ENCODE results near the gene CXCL16.

The CXCL16 gene, protein sequence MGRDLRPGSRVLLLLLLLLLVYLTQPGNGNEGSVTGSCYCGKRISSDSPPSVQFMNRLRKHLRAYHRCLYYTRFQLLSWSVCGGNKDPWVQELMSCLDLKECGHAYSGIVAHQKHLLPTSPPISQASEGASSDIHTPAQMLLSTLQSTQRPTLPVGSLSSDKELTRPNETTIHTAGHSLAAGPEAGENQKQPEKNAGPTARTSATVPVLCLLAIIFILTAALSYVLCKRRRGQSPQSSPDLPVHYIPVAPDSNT

DNA sequence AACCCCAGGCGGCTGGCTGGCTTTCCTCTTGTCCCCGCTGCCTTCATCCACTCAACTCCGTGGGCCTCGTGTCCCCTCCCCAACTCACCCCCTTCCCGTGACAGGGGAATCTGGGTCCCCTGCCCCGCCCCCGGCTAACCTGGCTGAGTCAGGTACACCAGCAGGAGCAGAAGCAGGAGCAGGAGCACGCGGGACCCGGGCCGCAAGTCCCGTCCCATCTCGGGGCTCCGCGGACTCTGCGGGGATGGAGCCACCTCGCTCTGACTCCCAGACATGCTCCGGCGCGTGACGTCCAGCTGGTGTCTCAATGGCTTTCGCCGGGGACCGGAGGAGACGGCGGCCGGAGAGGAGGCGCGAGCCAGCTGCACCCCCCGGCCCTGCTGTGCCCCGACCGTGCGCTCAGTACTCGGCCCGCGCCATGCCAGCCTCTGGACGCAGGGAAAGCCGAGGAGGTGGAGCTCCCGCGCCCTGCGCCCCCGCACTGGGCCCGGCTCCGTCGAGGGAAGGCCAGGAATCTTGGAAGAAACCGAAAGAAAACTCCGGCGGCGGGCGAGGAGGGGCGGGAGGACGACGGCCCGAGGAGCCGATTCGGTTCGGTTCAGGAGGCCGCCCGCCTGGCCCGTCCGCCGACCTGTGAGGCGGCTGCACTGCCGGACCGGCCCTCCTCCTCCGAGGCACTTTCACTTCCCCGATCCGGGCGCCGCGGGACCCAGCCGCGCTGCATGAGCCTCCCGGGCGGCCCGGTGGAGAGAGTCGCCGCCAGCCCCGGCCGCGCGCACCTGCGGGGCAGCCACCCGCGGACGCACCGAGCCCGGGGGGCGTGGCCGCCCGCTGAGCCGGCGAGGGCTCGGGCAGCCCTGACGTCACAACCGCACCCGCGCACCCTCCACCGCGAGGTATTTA is at the start of gene CXCL16, which contains the start of gene ZMYND15:
Gene CXCL16 (minus strand): TSS at position 807 of the 903 bp plus-strand sequence. CDS start 589 bp downstream, at position 218.
Gene ZMYND15 (plus strand): TSS at position 712 of the 903 bp plus-strand sequence. CDS start 716 bp downstream, outside the sequence.
- DNase-seq (ENCODE audit: low read depth) = peak; percentile 28

DNA sequence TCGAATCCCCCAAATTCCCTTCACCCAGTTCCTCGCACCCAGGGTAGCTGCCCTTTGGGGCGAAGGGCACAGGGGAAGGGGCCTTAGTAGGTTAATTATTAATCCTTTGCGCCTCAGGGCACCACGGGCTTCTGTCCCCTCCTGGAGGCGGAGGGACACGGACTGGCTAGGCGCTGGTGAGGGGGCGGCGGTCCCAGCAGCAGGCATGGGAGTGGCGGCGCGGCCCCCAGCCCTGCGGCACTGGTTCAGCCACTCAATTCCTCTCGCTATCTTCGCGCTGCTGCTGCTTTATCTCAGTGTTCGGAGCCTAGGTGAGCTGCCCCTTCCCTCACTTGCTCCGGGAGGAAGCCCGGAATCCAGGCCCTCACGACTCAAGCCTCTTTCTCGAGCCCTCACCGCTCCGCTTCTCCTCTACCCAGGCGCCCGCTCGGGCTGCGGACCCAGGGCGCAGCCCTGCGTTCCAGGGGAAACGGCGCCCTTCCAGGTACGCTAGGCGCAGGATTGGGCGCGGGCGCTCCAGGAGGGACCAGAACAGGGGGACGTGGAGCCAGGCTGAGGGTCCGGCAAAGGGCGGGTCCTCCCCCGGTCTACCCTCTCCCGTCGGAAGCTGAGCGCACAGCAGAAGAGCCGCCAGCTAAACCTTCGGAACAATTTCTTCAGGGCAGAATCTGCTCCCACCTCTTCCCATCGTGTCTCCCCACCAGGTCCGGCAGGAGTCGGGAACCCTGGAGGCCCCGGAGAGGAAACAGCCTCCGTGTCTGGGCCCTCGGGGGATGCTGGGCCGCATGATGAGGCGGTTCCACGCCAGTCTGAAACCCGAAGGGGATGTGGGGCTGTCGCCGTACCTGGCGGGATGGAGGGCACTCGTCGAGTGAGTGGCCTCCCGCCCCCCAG is 49.3 kb upstream of the CXCL16 start, which contains the start of gene GLTPD2:
Gene GLTPD2 (plus strand): TSS at position 158 of the 894 bp plus-strand sequence. CDS start 48 bp downstream, at position 206.
- no peak for DNase-seq (ENCODE audit: low read depth)

DNA sequence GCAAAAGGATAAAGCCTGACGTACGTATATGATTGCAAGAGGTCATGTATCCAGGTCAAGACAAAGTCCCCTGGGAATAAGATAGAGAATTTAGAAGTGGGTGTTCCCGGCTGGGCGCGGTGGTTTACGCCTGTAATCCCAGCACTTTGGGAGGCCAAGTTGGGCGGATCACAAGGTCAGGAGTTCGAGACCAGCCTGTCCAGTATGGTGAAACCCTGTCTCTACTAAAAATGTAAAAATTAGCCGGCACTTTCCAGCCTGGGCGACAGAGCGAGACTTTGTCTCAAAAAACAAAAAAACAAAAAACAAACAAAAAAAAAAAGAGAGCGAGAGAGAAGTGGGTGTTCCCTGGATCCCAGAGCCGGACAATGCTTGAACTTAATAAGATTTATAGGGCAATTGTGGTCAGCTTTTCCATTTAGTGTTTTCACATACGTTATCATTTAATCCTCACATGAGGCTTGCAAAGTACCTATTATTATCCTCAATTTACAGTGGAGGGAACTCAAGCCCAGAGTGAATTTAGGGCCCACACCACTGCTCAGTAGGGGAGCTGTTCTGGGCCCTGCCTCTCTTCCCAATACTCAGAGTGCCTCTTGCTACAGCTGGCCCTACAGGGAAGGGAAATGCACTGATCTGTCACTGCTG is 48.6 kb upstream of the CXCL16 start:
- DNase-seq (ENCODE audit: low read depth) = no peak

DNA sequence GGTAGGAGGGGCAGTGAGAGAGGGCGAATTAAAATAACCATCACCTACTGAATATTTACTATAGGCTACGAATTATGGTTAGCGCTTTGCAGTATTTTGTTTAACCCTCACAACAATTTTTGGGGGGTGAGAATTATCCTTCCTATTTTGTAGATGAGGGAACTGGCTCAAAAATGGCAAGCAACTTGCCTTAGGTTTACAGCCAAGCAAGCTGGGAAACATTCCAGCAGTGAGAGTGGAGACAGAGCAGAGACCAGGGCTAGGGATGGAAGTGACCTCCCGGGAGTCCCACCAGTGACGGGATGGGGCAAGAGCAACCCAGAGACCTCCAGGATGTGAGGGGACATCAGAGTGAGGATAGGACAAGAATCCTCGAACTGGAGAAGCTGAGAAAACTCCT is 46.8 kb upstream of the CXCL16 start:
- no peak for DNase-seq (ENCODE audit: low read depth)

DNA sequence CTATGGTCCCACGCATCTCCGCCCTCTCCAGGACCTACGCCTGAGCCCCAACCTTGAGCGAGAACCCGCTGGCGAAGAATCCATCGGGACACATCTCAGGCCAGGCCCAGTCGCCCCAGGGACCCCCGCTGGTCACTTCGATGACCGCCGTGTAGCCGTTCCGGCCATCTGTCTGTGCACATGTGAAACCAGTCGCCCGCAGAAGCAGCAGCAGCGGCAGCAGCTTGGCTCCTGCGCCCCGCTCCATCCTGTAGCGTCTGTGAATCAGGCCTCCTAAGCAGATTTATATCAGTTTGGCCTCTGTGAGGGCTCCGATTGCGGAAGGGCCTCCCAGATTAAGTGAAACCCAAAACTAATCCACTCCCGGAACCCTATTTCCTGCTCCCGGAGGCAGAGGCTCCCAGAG is 46.4 kb upstream of the CXCL16 start, which contains the start of gene VMO1:
Gene VMO1 (minus strand): TSS at position 259 of the 406 bp plus-strand sequence. CDS start 12 bp downstream, at position 247.
- DNase-seq (ENCODE audit: low read depth) = no peak

DNA sequence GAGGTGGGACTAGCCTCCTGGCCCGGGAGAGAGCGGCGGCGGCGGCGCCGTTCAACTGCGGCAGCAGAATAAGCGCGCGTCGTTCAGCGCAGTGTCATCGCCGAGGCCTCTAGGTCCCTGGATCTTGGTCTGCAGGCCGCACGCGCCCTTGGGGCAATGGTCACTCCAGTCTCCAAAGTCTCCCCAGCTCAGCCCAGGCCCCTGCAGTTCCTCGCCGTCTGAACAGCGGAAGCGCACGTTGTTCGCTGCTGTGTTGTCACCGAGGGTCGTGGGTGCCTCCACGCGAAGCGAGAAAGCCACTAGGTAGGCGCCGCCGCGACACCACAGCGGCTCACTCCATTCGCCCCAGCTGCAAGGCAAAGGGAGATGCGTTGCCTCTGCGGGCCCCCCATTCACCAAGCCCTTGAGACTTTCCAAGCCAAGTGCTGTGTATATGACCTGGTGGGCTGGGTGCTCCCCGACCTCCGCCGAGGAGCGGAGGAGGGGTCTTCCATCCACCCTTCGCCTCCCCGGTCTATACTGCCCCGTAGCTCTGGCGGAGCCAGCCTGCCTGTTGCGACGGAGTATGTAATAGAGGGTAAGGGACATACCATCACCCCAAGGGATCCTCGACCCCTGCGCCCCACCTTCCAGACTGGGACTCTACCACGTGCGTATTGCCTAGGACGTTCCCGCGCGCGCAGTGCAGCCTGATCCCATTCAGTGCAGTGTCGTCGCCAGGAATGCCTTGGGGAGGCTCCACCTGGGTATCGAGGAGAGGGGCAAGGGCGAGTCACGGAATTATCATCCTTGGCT is 45.8 kb upstream of the CXCL16 start:
- no peak for DNase-seq (ENCODE audit: low read depth)

DNA sequence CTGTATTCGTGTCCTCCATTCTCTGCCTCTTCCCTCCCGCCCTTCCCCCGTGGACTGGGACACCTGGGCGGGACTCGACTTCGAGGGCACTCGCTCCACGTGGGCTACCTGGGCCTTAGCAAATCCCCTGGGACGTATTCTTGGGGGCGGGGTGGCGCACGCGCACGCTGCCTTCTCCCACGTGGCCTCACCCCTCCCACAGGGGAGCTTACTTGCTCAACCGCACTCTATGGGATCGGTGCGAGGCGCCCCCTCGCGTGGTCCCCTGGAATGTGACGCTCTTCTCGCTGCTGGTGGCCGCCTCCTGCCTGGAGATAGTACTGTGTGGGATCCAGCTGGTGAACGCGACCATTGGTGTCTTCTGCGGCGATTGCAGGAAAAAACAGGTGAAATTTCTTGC is 42.9 kb upstream of the CXCL16 start:
- no peak for DNase-seq (ENCODE audit: low read depth)

DNA sequence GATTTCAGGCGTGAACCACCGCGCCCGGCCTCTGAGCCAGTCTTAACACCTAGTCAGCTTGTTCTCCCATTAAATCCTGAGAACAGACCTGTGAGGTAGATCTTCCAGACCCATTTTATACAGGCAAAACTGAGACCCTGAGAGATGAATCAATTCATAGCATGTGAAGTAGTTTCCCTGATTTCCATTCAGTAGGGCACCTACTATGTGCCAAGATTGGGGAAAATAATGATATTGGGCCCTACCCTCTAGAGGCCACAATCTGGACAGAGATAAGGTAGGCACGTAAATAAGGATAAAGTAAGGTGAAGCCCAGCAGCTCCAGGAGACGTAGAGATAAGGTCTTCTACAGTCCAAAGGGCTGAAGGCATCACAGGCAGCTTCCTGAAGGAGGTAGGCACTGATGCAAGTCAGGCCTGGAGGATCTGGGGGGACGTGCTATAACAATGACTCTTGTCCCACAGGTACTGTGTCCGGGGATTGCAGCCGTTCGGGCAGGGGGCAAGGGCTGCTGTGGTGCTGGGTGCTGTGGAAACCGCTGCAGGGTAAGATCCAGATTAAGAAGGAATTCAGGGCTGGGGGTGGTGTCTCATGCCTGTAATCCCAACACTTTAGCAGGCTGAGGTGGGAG is 40.7 kb upstream of the CXCL16 start:
- no peak for DNase-seq (ENCODE audit: low read depth)

DNA sequence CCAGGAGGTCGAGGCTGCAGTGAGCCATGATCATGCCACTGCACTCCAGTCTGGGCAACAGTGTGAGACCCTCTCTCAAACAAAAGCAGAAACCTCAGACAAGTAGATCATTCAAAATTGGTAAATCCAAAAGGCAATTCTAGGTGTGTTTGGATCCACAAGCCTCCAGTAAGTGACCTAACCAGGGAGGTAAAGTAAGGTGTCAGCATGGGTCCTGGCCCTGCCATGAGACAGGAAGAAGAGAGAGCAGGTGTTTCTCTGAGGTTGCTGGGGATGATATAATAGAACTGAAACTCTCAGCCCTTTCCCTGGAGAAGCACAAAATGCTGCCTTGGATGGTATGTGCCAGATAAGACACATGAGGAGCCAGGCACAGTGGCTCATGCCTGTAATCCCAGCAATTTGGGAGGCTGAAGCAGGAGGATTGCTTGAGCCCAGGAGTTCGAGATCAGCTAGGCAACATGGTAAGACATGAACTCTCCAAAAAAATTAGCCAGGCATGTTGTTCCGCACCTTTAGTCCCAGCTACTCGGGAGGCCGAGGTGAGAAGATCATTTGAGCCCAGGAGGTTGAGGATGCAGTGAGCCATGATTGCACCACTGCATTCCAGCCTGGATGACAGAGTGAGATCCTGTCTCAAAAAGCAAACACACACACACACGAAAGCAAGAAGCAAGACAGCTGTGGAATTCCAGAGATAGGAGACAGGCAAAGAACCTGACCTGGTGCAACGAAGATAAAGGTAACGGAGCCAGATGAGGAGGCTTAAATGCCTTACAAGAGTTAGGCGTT is 38.4 kb upstream of the CXCL16 start:
- no peak for DNase-seq (ENCODE audit: low read depth)

DNA sequence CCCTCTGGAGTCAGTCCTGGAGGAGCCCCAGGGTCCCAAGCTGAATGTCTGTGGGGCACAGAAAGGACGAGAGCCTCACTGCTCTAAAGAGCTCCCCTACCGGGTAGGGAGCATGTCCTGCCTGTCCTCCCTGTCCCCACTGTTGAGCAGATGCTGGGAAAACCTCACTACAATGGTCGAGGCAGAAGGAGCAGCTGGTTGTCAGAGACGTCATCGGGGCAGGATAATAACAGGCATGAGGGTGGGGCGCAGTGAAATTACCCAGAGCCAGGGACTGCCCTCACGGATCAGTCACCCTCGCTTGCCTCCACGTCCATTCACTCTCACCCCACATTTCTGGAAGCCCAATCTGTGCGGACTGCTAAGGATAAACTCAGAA is 32.5 kb upstream of the CXCL16 start:
- DNase-seq (ENCODE audit: low read depth) = no peak

DNA sequence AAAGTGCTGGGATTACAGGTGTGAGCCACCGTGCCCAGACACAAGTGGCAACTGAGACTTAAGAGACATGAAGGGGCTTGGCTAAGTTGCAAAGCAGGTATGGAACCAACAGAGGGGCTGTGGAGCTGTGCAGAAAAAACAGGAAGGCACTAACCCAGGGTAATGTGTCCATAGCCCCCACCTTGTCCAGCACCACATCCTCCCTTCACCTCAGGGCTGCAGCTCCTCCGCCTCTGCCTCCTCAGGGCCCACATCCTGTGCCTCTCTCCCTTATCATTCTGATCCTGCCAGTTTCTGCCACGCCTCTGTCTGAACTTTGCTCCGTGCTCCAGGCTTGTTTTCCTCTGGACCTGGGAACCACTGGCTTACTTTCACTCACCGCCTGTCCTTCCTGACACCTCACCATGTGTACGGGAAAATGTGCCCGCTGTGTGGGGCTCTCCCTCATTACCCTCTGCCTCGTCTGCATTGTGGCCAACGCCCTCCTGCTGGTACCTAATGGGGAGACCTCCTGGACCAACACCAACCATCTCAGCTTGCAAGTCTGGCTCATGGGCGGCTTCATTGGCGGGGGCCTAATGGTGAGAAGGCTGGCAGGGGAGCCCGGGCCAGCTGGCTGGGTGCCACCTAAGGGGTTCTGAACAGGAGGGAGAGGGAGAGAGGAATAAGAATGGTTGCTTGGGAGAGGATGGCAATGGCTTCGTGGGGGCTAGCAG is 31.9 kb upstream of the CXCL16 start, which contains the start of gene TM4SF5:
Gene TM4SF5 (plus strand): TSS at position 368 of the 716 bp plus-strand sequence. CDS start 37 bp downstream, at position 405.
- no peak for DNase-seq (ENCODE audit: low read depth)

DNA sequence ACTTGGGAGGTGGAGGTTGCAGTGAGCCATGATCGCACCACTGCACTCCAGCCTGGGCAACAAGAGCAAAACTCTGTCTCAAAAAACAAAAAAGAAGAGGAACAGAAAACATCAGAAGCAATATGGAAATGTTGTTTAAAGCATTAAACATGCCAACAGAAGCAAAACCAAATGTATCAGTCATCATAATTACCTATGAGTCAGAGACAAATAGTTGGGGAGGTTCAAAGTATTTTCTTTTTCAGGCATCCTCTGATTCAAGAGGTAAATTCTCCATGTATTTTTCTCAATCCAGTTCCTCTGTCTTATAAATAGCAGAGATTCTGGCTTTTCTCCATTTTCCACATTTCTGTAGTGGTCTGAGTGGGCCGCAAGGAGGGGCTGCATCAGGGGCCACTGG is 29.9 kb upstream of the CXCL16 start:
- DNase-seq (ENCODE audit: low read depth) = no peak

DNA sequence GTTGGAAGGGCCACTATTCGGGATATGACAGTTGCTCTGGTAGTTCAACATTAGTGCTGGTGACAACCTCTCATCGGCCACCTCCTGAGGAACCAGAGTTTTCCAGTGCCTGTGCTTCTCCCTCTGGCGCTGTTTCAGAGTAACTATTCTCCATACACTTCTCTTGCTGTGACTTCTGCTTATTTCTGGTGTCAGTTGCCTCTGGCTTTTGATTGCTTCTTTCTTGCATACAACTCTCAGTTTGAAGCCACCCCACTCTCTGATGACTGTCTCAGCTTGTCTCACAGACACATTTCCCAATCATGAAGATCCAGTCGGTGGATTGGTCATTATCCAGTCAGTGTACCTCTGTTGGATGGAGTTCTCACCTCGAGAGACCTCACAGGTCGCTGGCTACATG is 28.6 kb upstream of the CXCL16 start:
- no peak for DNase-seq (ENCODE audit: low read depth)

DNA sequence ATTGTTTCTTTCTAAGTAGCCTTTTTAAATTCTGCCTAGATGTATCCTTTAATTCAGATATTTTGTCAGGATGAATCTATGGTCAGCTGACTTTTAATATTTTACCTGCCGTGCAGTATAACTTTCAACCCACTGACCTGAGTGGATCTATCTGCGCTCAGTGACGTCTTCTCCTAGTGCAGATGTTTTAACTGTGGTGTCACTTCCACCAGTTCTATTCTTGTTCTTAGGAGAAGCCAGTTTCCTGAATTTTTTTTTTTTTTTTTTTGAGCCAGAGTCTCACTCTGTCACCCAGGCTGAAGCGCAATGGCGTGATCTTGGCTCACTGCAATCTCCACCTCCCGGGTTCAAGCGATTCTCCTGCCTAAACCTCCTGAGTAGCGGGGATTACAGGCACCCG is 27.0 kb upstream of the CXCL16 start:
- DNase-seq (ENCODE audit: low read depth) = no peak

DNA sequence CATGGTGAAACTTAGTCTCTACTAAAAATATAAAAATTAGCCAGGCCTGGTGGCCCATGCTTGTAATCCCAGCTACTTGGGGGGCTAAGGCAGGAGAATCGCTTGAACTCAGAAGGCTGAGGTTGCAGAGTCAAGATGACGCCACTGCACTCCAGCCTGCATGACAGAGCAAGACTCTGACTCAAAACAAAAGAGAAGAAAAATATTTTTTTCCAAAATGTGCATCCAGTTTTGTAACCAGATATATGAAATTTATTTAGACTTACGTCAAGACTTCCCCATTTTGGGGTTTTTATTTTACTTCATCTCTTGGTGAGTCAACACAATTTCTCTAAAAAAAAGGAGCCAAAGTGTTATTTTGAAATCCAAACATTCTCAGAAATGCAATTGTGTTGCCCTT is 26.5 kb upstream of the CXCL16 start:
- no peak for DNase-seq (ENCODE audit: low read depth)

DNA sequence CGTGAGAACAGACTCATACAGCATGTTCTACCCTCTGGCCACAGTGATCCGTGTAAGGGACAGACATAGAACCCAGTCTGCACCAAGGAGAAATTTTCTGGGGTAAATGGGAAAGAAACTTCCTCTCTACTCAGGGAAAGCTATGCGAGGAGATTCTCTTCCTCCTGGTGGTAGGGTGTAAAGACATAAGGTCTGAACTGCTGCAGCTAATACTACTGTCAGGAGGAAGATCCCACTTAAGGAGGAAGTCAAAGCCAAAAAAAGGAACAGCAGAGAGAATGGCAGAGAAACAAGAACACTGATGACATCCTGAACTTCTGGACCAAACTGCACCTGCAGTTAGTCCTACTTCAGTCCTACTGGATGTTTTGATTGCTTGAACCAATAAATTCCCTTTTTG is 24.9 kb upstream of the CXCL16 start:
- DNase-seq (ENCODE audit: low read depth) = no peak

DNA sequence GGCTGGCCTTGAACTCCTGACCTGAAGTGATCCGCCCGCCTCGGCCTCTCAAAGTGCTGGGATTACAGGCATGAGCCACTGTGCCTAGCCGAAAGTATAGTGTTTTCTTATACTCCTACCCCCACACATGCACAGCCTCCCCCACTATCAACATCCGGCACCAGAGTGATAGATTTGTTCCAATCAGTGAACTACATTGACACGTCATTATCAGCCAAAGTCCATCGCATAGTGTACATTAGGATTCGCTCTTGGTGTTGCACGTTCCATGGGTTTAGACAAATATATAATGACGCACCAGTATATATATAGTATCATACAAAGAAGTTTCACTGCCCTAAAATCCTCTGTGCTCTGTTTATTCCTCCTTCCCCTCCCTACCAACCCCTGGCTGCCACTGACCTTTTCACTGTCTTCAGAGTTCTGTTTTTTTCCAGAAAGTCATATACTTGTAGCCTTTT is 20.1 kb upstream of the CXCL16 start:
- DNase-seq (ENCODE audit: low read depth) = no peak

DNA sequence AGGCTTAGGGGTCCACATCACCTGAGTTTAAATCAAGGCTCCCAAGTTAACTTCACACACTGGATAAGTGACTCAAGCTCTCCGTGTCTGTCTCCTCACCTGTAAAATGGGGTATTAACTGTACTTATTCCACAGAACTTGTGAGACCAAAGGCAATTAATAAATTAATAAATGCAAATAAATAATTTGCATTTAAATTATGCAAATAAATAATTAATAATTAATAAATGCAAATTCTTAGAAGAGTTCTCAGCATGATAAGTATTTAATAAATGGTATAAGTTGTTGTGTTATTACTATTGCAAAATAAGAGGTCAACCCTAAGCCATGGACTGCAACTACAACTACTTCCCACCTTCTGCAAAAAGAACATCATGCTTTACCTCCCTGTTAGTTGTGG is 13.7 kb upstream of the CXCL16 start:
- DNase-seq (ENCODE audit: low read depth) = no peak

Data from stromal cell of bone marrow (primary cell).